ENCODE data around the gene CLEC18A.
"Not testable (repeated sequence)": the region's sequence is repeated elsewhere in the genome, so short reads cannot be mapped to it uniquely, and the experiment has no call there.

CLEC18A gene

GRCh38 chr16:69941251-69942098 is 9.7 kb upstream of the CLEC18A start:
- Histone ChIP-seq H3K36me3 (ENCODE audit: insufficient read depth, insufficient read length, low read length) (peaks cover 49% of the 10 kb centered on the region), H3K4me3 (ENCODE audit: insufficient read length, low read depth) (no peak overlapping the region), H3K9me3 (ENCODE audit: insufficient read depth, low read length) (no peaks in the 10 kb centered on the region), H3K27me3 (ENCODE audit: insufficient read depth, insufficient read length) (no peaks in the 10 kb centered on the region), H3K9ac (ENCODE audit: insufficient read length, low read depth) (peak overlapping the region; percentile 26), H3K4me1 (ENCODE audit: insufficient read depth, insufficient read length) (peaks cover 7% of the 10 kb centered on the region)
- no peak for TF ChIP-seq SUZ12 (IDR thresholded peaks at IDR 0.05; ENCODE audit: extremely low read depth, insufficient read depth, insufficient read length)
- no peak for TF ChIP-seq ZNF274 (IDR thresholded peaks at IDR 0.05; ENCODE audit: low read depth, low read length)
- no peak for TF ChIP-seq YY1 (IDR thresholded peaks at IDR 0.05; ENCODE audit: insufficient read depth, insufficient read length)
- DNase-seq (ENCODE audit: low read depth, low spot score) = no peak

- Histone ChIP-seq H3K4me3 (ENCODE audit: insufficient read length, low read depth) (no peak overlapping the region), H3K36me3 (ENCODE audit: insufficient read depth, insufficient read length, low read length) (peaks cover 43% of the 10 kb centered on the region), H3K27me3 (ENCODE audit: insufficient read depth, insufficient read length) (no peaks in the 10 kb centered on the region), H3K9ac (ENCODE audit: insufficient read length, low read depth) (no peak overlapping the region), H3K9me3 (ENCODE audit: insufficient read depth, low read length) (no peaks in the 10 kb centered on the region), H3K4me1 (ENCODE audit: insufficient read depth, insufficient read length) (peaks cover 7% of the 10 kb centered on the region)
- no peak for TF ChIP-seq ZNF274 (IDR thresholded peaks at IDR 0.05; ENCODE audit: low read depth, low read length)
- TF ChIP-seq YY1 (IDR thresholded peaks at IDR 0.05; ENCODE audit: insufficient read depth, insufficient read length) = no peak
- no peak for TF ChIP-seq SUZ12 (IDR thresholded peaks at IDR 0.05; ENCODE audit: extremely low read depth, insufficient read depth, insufficient read length)
- no peak for DNase-seq (ENCODE audit: low read depth, low spot score)
Observed at GRCh38 chr16:69942099-69942491, 9.0 kb upstream of the CLEC18A start.

- H3K36me3 ChIP-seq (ENCODE audit: insufficient read depth, insufficient read length, low read length) = peaks cover 37% of the 10 kb centered on the region
- DNase-seq (ENCODE audit: low read depth, low spot score) = no peak
- no peak for TF ChIP-seq YY1 (IDR thresholded peaks at IDR 0.05; ENCODE audit: insufficient read depth, insufficient read length)
- no peak for TF ChIP-seq SUZ12 (IDR thresholded peaks at IDR 0.05; ENCODE audit: extremely low read depth, insufficient read depth, insufficient read length)
- TF ChIP-seq ZNF274 (IDR thresholded peaks at IDR 0.05; ENCODE audit: low read depth, low read length) = no peak
- H3K9ac ChIP-seq (ENCODE audit: insufficient read length, low read depth) = no peak overlapping the region
- no peaks in the 10 kb centered on the region for H3K9me3 ChIP-seq (ENCODE audit: insufficient read depth, low read length)
- H3K4me3 ChIP-seq (ENCODE audit: insufficient read length, low read depth) = no peak overlapping the region
- H3K27me3 ChIP-seq (ENCODE audit: insufficient read depth, insufficient read length) = no peaks in the 10 kb centered on the region
- peaks cover 7% of the 10 kb centered on the region for H3K4me1 ChIP-seq (ENCODE audit: insufficient read depth, insufficient read length)
Observed at GRCh38 chr16:69942627-69943170, 8.4 kb upstream of the CLEC18A start.

- not testable (repeated sequence) for H3K9ac ChIP-seq (ENCODE audit: insufficient read length, low read depth); H3K4me3 ChIP-seq (ENCODE audit: insufficient read length, low read depth); DNase-seq (ENCODE audit: low read depth, low spot score); H3K9me3 ChIP-seq (ENCODE audit: insufficient read depth, low read length); H3K4me1 ChIP-seq (ENCODE audit: insufficient read depth, insufficient read length); H3K27me3 ChIP-seq (ENCODE audit: insufficient read depth, insufficient read length)
- H3K36me3 ChIP-seq (ENCODE audit: insufficient read depth, insufficient read length, low read length) = peaks cover 30% of the 10 kb centered on the region
Observed at GRCh38 chr16:69943241-69944036, 7.7 kb upstream of the CLEC18A start.

GRCh38 chr16:69950411-69950810 is 723 bp upstream of the CLEC18A start:
- not testable (repeated sequence) for DNase-seq (ENCODE audit: low read depth, low spot score)

GRCh38 chr16:69951672-69952031 is 518 bp downstream of the CLEC18A start:
- H3K9ac ChIP-seq (ENCODE audit: insufficient read length, low read depth); H3K27me3 ChIP-seq (ENCODE audit: insufficient read depth, insufficient read length); H3K36me3 ChIP-seq (ENCODE audit: insufficient read depth, insufficient read length, low read length); H3K9me3 ChIP-seq (ENCODE audit: insufficient read depth, low read length); DNase-seq (ENCODE audit: low read depth, low spot score); H3K4me3 ChIP-seq (ENCODE audit: insufficient read length, low read depth); H3K4me1 ChIP-seq (ENCODE audit: insufficient read depth, insufficient read length): not testable (repeated sequence)

More at GRCh38 chr16:69950411-69950810, 723 bp upstream of the CLEC18A start:
- not testable (repeated sequence) for H3K9ac ChIP-seq (ENCODE audit: insufficient read length, low read depth); H3K36me3 ChIP-seq (ENCODE audit: insufficient read depth, insufficient read length, low read length); H3K4me1 ChIP-seq (ENCODE audit: insufficient read depth, insufficient read length); H3K27me3 ChIP-seq (ENCODE audit: insufficient read depth, insufficient read length); H3K9me3 ChIP-seq (ENCODE audit: insufficient read depth, low read length); H3K4me3 ChIP-seq (ENCODE audit: insufficient read length, low read depth)

GRCh38 chr16:69952116-69952515 is 982 bp downstream of the CLEC18A start:
- H3K36me3 ChIP-seq (ENCODE audit: insufficient read depth, insufficient read length, low read length); H3K4me1 ChIP-seq (ENCODE audit: insufficient read depth, insufficient read length); H3K4me3 ChIP-seq (ENCODE audit: insufficient read length, low read depth); DNase-seq (ENCODE audit: low read depth, low spot score); H3K9me3 ChIP-seq (ENCODE audit: insufficient read depth, low read length); H3K27me3 ChIP-seq (ENCODE audit: insufficient read depth, insufficient read length); H3K9ac ChIP-seq (ENCODE audit: insufficient read length, low read depth): not testable (repeated sequence)

- not testable (repeated sequence) for H3K9me3 ChIP-seq (ENCODE audit: insufficient read depth, low read length); H3K9ac ChIP-seq (ENCODE audit: insufficient read length, low read depth); H3K36me3 ChIP-seq (ENCODE audit: insufficient read depth, insufficient read length, low read length); DNase-seq (ENCODE audit: low read depth, low spot score); H3K27me3 ChIP-seq (ENCODE audit: insufficient read depth, insufficient read length); H3K4me3 ChIP-seq (ENCODE audit: insufficient read length, low read depth); H3K4me1 ChIP-seq (ENCODE audit: insufficient read depth, insufficient read length)
Observed at GRCh38 chr16:69952572-69953355, 1.6 kb downstream of the CLEC18A start.

GRCh38 chr16:69954241-69954640 is 3.1 kb downstream of the CLEC18A start:
- not testable (repeated sequence) for H3K9me3 ChIP-seq (ENCODE audit: insufficient read depth, low read length); DNase-seq (ENCODE audit: low read depth, low spot score)

GRCh38 chr16:69963312-69963711 is 12.2 kb downstream of the CLEC18A start:
- not testable (repeated sequence) for H3K9ac ChIP-seq (ENCODE audit: insufficient read length, low read depth); H3K4me1 ChIP-seq (ENCODE audit: insufficient read depth, insufficient read length); H3K4me3 ChIP-seq (ENCODE audit: insufficient read length, low read depth); H3K9me3 ChIP-seq (ENCODE audit: insufficient read depth, low read length); DNase-seq (ENCODE audit: low read depth, low spot score); H3K27me3 ChIP-seq (ENCODE audit: insufficient read depth, insufficient read length); H3K36me3 ChIP-seq (ENCODE audit: insufficient read depth, insufficient read length, low read length)

More at GRCh38 chr16:69954241-69954640, 3.1 kb downstream of the CLEC18A start:
- H3K4me1 ChIP-seq (ENCODE audit: insufficient read depth, insufficient read length); H3K27me3 ChIP-seq (ENCODE audit: insufficient read depth, insufficient read length); H3K9ac ChIP-seq (ENCODE audit: insufficient read length, low read depth); H3K4me3 ChIP-seq (ENCODE audit: insufficient read length, low read depth); H3K36me3 ChIP-seq (ENCODE audit: insufficient read depth, insufficient read length, low read length): not testable (repeated sequence)

Measured in NT2/D1 (cell line).